HL-60 (cell line): ENCODE measurements around the gene DYNLRB1.
A peak's percentile ranks its signal among the peaks of the same experiment; 100 is the strongest.

Experiments used
- DNase-seq, 2 experiments: peaks; one replicate each; pipeline ENCODE4 v3.0.0-alpha.2; 2010 to 2020; ENCODE audit warnings: low read depth in 1 of 2, low spot score in 1 of 2
- H3K27ac ChIP-seq: fragments of 250-450 bp; sonication (Bioruptor Pico); replicated peaks from 2 replicates; pipeline ENCODE4 v1.5.1; 2020; ENCODE audit warnings: mild to moderate bottlenecking, moderate library complexity
- H3K27me3 ChIP-seq: fragments of 250-450 bp; sonication (Bioruptor Pico); 2 replicates; pipeline ENCODE4 v1.5.1; 2021; ENCODE audit warnings: mild to moderate bottlenecking, moderate library complexity; ENCODE audit not compliant: insufficient read depth, poor library complexity, severe bottlenecking
- H3K4me3 ChIP-seq: replicated peaks from 2 replicates; pipeline ENCODE4 v1.5.1; 2011; ENCODE audit warnings: mild to moderate bottlenecking, control low read depth, low read length; ENCODE audit not compliant: insufficient read depth
- GABPA ChIP-seq: IDR thresholded peaks from 2 replicates; pipeline ENCODE4 v1.6.1; 2012; ENCODE audit warnings: low read depth
- POLR2AphosphoS5 ChIP-seq: IDR thresholded peaks from 2 replicates; pipeline ENCODE4 v1.6.1; 2012; ENCODE audit warnings: low read depth
- SPI1 ChIP-seq: IDR thresholded peaks from 2 replicates; pipeline ENCODE4 v1.6.1; 2012; ENCODE audit warnings: low read depth, mild to moderate bottlenecking, borderline replicate concordance
- TF ChIP-seq, protein P1 (sequence below): IDR thresholded peaks from one replicate; pipeline ENCODE4 v1.5.1; 2011; ENCODE audit warnings: low read length, control low read depth, inconsistent platforms; ENCODE audit not compliant: insufficient read depth
- TF ChIP-seq, protein P2 (sequence below): IDR thresholded peaks from 2 replicates; pipeline ENCODE4 v1.6.1; 2012; ENCODE audit warnings: low read depth; ENCODE audit not compliant: insufficient replicate concordance

Gene DYNLRB1

DNA sequence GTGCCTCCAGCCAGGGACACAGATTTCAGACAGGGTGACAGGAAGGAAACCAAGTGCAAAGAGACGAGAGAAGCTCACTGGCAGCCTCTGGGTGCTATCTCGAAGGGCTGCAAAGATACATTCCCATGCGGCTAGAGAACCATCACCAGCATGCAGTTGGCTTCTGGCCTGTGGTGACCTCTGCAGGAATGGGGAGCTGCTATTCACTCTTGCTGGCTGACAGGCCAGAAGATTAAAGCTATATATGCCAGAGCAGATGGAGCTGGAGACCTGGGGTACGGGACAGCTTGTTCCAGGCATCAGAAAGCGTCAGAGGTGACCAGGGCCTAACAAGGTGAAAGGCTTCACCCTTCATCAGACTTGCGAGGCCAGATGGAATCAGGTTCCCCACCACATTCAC is 62.3 kb downstream of the DYNLRB1 start:
- Histone ChIP-seq H3K27me3 (no peaks in the 10 kb centered on the region), H3K4me3 (no peak overlapping the region), H3K27ac (no peak overlapping the region)
- TF ChIP-seq GABPA (no peak), SPI1 (no peak), POLR2AphosphoS5 (no peak)
- TF ChIP-seq, protein P1, sequence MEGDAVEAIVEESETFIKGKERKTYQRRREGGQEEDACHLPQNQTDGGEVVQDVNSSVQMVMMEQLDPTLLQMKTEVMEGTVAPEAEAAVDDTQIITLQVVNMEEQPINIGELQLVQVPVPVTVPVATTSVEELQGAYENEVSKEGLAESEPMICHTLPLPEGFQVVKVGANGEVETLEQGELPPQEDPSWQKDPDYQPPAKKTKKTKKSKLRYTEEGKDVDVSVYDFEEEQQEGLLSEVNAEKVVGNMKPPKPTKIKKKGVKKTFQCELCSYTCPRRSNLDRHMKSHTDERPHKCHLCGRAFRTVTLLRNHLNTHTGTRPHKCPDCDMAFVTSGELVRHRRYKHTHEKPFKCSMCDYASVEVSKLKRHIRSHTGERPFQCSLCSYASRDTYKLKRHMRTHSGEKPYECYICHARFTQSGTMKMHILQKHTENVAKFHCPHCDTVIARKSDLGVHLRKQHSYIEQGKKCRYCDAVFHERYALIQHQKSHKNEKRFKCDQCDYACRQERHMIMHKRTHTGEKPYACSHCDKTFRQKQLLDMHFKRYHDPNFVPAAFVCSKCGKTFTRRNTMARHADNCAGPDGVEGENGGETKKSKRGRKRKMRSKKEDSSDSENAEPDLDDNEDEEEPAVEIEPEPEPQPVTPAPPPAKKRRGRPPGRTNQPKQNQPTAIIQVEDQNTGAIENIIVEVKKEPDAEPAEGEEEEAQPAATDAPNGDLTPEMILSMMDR = no peak
- TF ChIP-seq, protein P2, sequence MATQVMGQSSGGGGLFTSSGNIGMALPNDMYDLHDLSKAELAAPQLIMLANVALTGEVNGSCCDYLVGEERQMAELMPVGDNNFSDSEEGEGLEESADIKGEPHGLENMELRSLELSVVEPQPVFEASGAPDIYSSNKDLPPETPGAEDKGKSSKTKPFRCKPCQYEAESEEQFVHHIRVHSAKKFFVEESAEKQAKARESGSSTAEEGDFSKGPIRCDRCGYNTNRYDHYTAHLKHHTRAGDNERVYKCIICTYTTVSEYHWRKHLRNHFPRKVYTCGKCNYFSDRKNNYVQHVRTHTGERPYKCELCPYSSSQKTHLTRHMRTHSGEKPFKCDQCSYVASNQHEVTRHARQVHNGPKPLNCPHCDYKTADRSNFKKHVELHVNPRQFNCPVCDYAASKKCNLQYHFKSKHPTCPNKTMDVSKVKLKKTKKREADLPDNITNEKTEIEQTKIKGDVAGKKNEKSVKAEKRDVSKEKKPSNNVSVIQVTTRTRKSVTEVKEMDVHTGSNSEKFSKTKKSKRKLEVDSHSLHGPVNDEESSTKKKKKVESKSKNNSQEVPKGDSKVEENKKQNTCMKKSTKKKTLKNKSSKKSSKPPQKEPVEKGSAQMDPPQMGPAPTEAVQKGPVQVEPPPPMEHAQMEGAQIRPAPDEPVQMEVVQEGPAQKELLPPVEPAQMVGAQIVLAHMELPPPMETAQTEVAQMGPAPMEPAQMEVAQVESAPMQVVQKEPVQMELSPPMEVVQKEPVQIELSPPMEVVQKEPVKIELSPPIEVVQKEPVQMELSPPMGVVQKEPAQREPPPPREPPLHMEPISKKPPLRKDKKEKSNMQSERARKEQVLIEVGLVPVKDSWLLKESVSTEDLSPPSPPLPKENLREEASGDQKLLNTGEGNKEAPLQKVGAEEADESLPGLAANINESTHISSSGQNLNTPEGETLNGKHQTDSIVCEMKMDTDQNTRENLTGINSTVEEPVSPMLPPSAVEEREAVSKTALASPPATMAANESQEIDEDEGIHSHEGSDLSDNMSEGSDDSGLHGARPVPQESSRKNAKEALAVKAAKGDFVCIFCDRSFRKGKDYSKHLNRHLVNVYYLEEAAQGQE = no peak
- no peak for DNase-seq

DNA sequence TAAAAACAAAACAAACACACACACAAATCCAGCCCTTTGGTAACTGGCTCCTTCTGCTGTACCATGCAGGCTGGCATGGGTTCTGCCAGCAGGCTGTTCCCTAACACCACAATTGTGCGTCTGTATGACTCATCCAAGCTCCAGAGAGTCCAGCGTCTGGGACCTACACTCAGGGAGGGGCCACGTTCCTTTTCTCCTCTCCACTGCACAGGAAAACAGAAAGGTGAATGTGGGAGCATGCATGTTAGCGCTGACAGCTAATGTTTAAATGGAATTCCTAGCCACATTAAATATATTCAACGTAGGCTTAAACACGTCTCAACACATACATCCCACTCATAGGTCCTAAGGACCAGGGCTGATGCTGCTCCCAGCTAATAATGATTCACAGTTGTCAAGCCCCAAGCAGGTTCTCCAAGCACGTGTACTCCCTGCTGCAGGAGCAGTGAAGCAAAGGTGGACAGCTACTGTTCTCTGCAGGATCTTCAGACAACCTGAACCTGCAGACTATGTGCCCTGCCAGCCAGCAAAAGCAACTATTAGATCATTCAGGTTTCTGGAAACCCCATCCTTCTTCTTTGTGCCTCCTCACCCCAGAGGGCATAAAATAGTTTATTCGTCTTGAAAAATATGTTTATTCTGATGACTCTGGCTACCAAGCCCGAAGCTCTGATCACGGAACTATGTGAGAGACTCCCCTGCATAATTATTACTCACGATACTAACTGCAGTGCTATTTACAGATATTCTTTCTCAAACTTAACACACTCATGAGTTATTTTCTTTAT is 63.2 kb downstream of the DYNLRB1 start:
- Histone ChIP-seq H3K4me3 (no peak overlapping the region), H3K27me3 (no peaks in the 10 kb centered on the region), H3K27ac (no peak overlapping the region)
- DNase-seq = peak in 1 of 2 experiments; percentile 21
- TF ChIP-seq SPI1 (no peak), GABPA (no peak), POLR2AphosphoS5 (no peak)
- TF ChIP-seq, protein P1 = peak; percentile 18
- TF ChIP-seq, protein P2 = no peak

DNA sequence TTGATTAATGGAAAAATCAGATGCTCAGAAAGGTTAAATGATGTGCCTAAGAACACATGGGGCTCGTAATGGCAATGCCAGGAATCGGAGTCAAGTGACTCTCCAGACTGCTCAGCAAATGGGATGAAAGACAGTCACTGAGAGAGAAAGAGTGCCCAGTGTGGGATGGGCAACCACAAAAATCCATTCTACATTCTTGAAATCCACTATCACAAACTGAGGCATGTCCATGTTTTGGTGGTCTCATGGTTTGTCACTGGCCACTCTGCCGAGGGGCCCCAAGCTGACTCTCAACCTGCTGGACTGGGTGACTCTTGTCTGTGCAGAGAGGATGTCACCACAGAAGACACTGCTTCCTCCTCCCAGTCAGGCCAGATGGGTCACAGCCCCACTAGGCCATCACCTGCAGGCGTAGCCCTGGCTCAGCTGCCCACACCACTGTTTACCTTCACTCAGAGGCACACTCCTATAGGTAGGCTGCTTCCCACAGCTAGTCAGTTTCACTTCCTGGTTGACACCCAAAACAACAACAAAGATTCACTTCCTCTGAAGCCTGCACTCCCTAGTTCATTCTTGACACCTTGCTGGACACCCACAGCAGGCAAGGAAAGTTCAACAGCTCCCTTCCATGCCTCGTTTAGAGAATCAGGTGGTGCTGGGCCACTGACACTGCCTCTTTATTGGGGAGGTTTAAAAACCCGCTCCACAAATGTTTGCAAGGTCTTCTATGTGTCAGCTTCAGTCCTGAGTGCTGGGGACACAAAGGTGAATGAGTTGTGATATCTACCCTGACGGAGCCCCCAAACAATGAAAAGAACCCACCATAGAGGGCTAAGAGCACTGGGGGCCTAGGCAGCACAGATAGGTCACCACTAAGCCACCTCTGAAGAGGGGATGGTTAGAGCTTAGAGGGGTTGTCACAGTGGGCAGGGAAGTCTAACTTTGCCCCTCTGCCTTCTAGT is 64.0 kb downstream of the DYNLRB1 start:
- H3K4me3 ChIP-seq = no peak overlapping the region
- TF ChIP-seq SPI1 (peak; percentile 31; the same call in 1 of the 2 replicates), GABPA (no peak), POLR2AphosphoS5 (no peak)
- TF ChIP-seq, protein P1 = no peak
- TF ChIP-seq, protein P2 = no peak
- DNase-seq = peak in 1 of 2 experiments; percentile 18
- no peaks in the 10 kb centered on the region for H3K27me3 ChIP-seq
- no peak overlapping the region for H3K27ac ChIP-seq
